Ishikawa (cell line): Measurements from ENCODE around the gene CLNK.

Experiments
- CEBPB ChIP-seq: IDR thresholded peaks from 2 replicates; pipeline ENCODE4 v1.6.1; 2012
- EGR1 ChIP-seq: IDR thresholded peaks from 2 replicates; pipeline ENCODE4 v1.6.1; 2012
- EP300 ChIP-seq: IDR thresholded peaks from 2 replicates; pipeline ENCODE4 v1.6.1; 2012; ENCODE audit warnings: borderline replicate concordance
- TAF1 ChIP-seq: IDR thresholded peaks from 2 replicates; pipeline ENCODE4 v1.6.1; 2012; ENCODE audit warnings: low read depth, mild to moderate bottlenecking
- TEAD4 ChIP-seq: IDR thresholded peaks from 2 replicates; pipeline ENCODE4 v1.6.1; 2012
- TF ChIP-seq, protein P1 (sequence below): IDR thresholded peaks from 2 replicates; pipeline ENCODE4 v1.6.1; 2012
- TF ChIP-seq, protein P2 (sequence below): IDR thresholded peaks from 2 replicates; pipeline ENCODE4 v1.6.1; 2012; ENCODE audit warnings: low read depth, mild to moderate bottlenecking

GRCh38 chr4:10598829-10599228 lies 85.7 kb downstream of the CLNK start:
- TF ChIP-seq, protein P1, sequence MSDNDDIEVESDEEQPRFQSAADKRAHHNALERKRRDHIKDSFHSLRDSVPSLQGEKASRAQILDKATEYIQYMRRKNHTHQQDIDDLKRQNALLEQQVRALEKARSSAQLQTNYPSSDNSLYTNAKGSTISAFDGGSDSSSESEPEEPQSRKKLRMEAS = no peak
- TF ChIP-seq EP300 (no peak), TEAD4 (no peak), CEBPB (no peak), EGR1 (no peak), TAF1 (no peak)
- TF ChIP-seq, protein P2, sequence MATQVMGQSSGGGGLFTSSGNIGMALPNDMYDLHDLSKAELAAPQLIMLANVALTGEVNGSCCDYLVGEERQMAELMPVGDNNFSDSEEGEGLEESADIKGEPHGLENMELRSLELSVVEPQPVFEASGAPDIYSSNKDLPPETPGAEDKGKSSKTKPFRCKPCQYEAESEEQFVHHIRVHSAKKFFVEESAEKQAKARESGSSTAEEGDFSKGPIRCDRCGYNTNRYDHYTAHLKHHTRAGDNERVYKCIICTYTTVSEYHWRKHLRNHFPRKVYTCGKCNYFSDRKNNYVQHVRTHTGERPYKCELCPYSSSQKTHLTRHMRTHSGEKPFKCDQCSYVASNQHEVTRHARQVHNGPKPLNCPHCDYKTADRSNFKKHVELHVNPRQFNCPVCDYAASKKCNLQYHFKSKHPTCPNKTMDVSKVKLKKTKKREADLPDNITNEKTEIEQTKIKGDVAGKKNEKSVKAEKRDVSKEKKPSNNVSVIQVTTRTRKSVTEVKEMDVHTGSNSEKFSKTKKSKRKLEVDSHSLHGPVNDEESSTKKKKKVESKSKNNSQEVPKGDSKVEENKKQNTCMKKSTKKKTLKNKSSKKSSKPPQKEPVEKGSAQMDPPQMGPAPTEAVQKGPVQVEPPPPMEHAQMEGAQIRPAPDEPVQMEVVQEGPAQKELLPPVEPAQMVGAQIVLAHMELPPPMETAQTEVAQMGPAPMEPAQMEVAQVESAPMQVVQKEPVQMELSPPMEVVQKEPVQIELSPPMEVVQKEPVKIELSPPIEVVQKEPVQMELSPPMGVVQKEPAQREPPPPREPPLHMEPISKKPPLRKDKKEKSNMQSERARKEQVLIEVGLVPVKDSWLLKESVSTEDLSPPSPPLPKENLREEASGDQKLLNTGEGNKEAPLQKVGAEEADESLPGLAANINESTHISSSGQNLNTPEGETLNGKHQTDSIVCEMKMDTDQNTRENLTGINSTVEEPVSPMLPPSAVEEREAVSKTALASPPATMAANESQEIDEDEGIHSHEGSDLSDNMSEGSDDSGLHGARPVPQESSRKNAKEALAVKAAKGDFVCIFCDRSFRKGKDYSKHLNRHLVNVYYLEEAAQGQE = no peak
